CD4-positive, alpha-beta T cell treated with Interleukin-17A for 4 hours (primary cell): ENCODE data around the gene PHACTR1.
"Not testable (repeated sequence)": the region's sequence is repeated elsewhere in the genome, so short reads cannot be mapped to it uniquely, and the experiment has no call there.

Experiments used
- DNase-seq: peaks from one replicate; pipeline ENCODE4 v3.0.0-alpha.2; 2020; ENCODE audit warnings: mixed read lengths

PHACTR1 gene

GRCh38 chr6:13300643-13301590 is 584.4 kb downstream of the PHACTR1 start:
- no peak for DNase-seq

- DNase-seq, result no peak
Observed at GRCh38 chr6:13302291-13302690, 585.7 kb downstream of the PHACTR1 start.

- peak; percentile 22 for DNase-seq
Observed at GRCh38 chr6:13302751-13303667, 586.4 kb downstream of the PHACTR1 start.

GRCh38 chr6:13303668-13304017 is 587.1 kb downstream of the PHACTR1 start:
- DNase-seq, result no peak

- no peak for DNase-seq
Observed at GRCh38 chr6:13304101-13304500, 587.5 kb downstream of the PHACTR1 start.

GRCh38 chr6:13304580-13305260 is 588.2 kb downstream of the PHACTR1 start:
- no peak for DNase-seq

GRCh38 chr6:13305288-13305687 is 588.7 kb downstream of the PHACTR1 start:
- DNase-seq, result no peak

- no peak for DNase-seq
Observed at GRCh38 chr6:13305791-13306190, 589.2 kb downstream of the PHACTR1 start.

- DNase-seq, result no peak
Observed at GRCh38 chr6:13307508-13307995, 591.0 kb downstream of the PHACTR1 start.

GRCh38 chr6:13308332-13308731 is 591.8 kb downstream of the PHACTR1 start:
- no peak for DNase-seq

GRCh38 chr6:13311155-13311554 is 594.6 kb downstream of the PHACTR1 start:
- no peak for DNase-seq

- DNase-seq, result no peak
Observed at GRCh38 chr6:13314806-13315205, 598.2 kb downstream of the PHACTR1 start.

- DNase-seq, result no peak
Observed at GRCh38 chr6:13315896-13316295, 599.3 kb downstream of the PHACTR1 start.

- DNase-seq, result no peak
Observed at GRCh38 chr6:13318821-13319220, 602.3 kb downstream of the PHACTR1 start.

- no peak for DNase-seq
Observed at GRCh38 chr6:13319891-13320564, 603.5 kb downstream of the PHACTR1 start.

- not testable (repeated sequence) for DNase-seq
Observed at GRCh38 chr6:13326031-13326586, 609.5 kb downstream of the PHACTR1 start.

- peak; percentile 14 for DNase-seq
Observed at GRCh38 chr6:13327691-13328075, 611.1 kb downstream of the PHACTR1 start.

GRCh38 chr6:13328076-13328874 is 611.7 kb downstream of the PHACTR1 start, which contains the start of gene TBC1D7:
TBC1D7 (minus strand) TSS chr6:13328537; CDS start chr6:13326898, 1,639 bp downstream.
- DNase-seq, result peak; percentile 95

- no peak for DNase-seq
Observed at GRCh38 chr6:13328875-13329183, 612.3 kb downstream of the PHACTR1 start.

GRCh38 chr6:13331516-13332348 is 615.2 kb downstream of the PHACTR1 start:
- DNase-seq, result no peak
